K562 (cell line): ENCODE measurements around the gene SLC5A6.

Experiments used
- ETV1 ChIP-seq: fragments of 450-650 bp; conservative IDR thresholded peaks from 2 replicates; pipeline ENCODE4 v1.6.1; 2016; ENCODE audit warnings: missing genetic modification characterization, control low read depth, low read depth, missing compliant biosample characterization
- NR2C2 ChIP-seq, 2 experiments: fragments of 200-800 bp in 1 of 2; sonication (Bioruptor generic) in 1 of 2; sonication (generic) in 1 of 2; formaldehyde crosslinking in 1 of 2; IDR thresholded peaks; 2 replicates each; pipeline versions ENCODE4 v1.6.1 to v1.8.0; 2016 to 2022; ENCODE audit warnings: mild to moderate bottlenecking in 1 of 2, missing compliant biosample characterization in 1 of 2, missing genetic modification characterization in 1 of 2, missing genetic modification reagents in 1 of 2
- POLR2A ChIP-seq: fragments of 450-650 bp; conservative IDR thresholded peaks from 2 replicates; pipeline ENCODE4 v1.6.1; 2016
- SIX5 ChIP-seq, 2 experiments: IDR thresholded peaks; 2 replicates each; pipeline ENCODE4 v1.6.1; 2011; ENCODE audit warnings: low read length in 2 of 2, borderline replicate concordance in 1 of 2, low read depth in 1 of 2, mild to moderate bottlenecking in 1 of 2, moderate library complexity in 1 of 2; ENCODE audit not compliant: insufficient read depth in 1 of 2
- TF ChIP-seq, protein P1 (sequence below), 3 experiments: IDR thresholded peaks in 2 of 3; conservative IDR thresholded peaks in 1 of 3; 2 replicates each; pipeline ENCODE4 v1.5.1; 2011 to 2012; ENCODE audit warnings: low read length in 3 of 3, mild to moderate bottlenecking in 3 of 3, control low read depth in 2 of 3, improper control_type of control experiment in 1 of 3, inconsistent platforms in 1 of 3, low read depth in 1 of 3, mixed read lengths in 1 of 3, moderate library complexity in 1 of 3; ENCODE audit not compliant: insufficient read depth in 2 of 3

DNA sequence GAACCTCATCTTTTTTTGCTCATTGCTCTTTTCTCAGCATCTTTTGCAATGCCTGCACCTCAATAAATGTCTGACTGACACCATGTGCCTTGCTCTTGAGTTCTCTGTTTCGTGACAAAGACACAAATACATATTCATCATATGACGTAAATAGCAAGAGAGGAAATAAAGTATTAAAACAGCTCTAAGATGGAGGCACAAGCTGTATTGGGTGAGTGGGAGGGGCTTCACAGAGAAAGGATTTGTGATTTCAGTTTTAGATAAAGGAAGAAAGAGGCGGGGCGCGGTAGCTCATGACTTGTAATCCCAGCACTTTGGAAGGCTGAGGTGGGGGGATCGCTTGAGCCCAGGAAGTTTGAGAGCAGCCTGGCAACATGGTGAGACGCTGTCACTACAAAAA is 8.0 kb upstream of the SLC5A6 start:
- no peak for TF ChIP-seq ETV1
- TF ChIP-seq, protein P1, sequence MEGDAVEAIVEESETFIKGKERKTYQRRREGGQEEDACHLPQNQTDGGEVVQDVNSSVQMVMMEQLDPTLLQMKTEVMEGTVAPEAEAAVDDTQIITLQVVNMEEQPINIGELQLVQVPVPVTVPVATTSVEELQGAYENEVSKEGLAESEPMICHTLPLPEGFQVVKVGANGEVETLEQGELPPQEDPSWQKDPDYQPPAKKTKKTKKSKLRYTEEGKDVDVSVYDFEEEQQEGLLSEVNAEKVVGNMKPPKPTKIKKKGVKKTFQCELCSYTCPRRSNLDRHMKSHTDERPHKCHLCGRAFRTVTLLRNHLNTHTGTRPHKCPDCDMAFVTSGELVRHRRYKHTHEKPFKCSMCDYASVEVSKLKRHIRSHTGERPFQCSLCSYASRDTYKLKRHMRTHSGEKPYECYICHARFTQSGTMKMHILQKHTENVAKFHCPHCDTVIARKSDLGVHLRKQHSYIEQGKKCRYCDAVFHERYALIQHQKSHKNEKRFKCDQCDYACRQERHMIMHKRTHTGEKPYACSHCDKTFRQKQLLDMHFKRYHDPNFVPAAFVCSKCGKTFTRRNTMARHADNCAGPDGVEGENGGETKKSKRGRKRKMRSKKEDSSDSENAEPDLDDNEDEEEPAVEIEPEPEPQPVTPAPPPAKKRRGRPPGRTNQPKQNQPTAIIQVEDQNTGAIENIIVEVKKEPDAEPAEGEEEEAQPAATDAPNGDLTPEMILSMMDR (IDR thresholded peaks at IDR 0.05 in 2 of 3, conservative IDR thresholded peaks at IDR 0.05 in 1 of 3; ENCODE audit: insufficient read depth in 2 of 3, low read depth in 1 of 3, low read length in 3 of 3): no peak
- TF ChIP-seq SIX5 (IDR thresholded peaks at IDR 0.05; ENCODE audit: borderline replicate concordance in 1 of 2, insufficient read depth in 1 of 2, low read depth in 1 of 2, low read length in 2 of 2): no peak
- TF ChIP-seq NR2C2 (CRISPR knock-in tag; IDR thresholded peaks at IDR 0.05): no peak
- no peak for TF ChIP-seq NR2C2 (tag; IDR thresholded peaks at IDR 0.05)
- TF ChIP-seq POLR2A: no peak
